C4-2B (cell line): ENCODE results near the gene NMNAT2.

Source experiments
- ZFX ChIP-seq: fragments of 450-650 bp; IDR thresholded peaks from 2 replicates; pipeline ENCODE4 v1.6.1; 2017
- TF ChIP-seq, protein P1 (sequence below): fragments of 450-650 bp; conservative IDR thresholded peaks from 2 replicates; pipeline ENCODE4 v1.5.1; 2017; ENCODE audit warnings: mild to moderate bottlenecking

- TF ChIP-seq, protein P1, sequence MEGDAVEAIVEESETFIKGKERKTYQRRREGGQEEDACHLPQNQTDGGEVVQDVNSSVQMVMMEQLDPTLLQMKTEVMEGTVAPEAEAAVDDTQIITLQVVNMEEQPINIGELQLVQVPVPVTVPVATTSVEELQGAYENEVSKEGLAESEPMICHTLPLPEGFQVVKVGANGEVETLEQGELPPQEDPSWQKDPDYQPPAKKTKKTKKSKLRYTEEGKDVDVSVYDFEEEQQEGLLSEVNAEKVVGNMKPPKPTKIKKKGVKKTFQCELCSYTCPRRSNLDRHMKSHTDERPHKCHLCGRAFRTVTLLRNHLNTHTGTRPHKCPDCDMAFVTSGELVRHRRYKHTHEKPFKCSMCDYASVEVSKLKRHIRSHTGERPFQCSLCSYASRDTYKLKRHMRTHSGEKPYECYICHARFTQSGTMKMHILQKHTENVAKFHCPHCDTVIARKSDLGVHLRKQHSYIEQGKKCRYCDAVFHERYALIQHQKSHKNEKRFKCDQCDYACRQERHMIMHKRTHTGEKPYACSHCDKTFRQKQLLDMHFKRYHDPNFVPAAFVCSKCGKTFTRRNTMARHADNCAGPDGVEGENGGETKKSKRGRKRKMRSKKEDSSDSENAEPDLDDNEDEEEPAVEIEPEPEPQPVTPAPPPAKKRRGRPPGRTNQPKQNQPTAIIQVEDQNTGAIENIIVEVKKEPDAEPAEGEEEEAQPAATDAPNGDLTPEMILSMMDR, result no peak
- TF ChIP-seq ZFX, result no peak
Observed at GRCh38 chr1:183302452-183303322, 115.5 kb downstream of the NMNAT2 start.
